ENCODE results near the gene SUV39H2. TPM values are rescaled to one million over a fixed set of nuclear protein-coding genes. Genes with fewer than 3 reads are reported as not detected.
"Not testable (repeated sequence)": the region's sequence is repeated elsewhere in the genome, so short reads cannot be mapped to it uniquely, and the experiment has no call there.

The SUV39H2 gene, protein sequence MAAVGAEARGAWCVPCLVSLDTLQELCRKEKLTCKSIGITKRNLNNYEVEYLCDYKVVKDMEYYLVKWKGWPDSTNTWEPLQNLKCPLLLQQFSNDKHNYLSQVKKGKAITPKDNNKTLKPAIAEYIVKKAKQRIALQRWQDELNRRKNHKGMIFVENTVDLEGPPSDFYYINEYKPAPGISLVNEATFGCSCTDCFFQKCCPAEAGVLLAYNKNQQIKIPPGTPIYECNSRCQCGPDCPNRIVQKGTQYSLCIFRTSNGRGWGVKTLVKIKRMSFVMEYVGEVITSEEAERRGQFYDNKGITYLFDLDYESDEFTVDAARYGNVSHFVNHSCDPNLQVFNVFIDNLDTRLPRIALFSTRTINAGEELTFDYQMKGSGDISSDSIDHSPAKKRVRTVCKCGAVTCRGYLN
- polyA plus RNA-seq (ENCODE audit: insufficient read length in 12 of 12), result 10 to 100 TPM in 9 of 12 donors, 1 to 10 TPM in 2, not detected in 1; 9.5 to 25.0 (median 15.7) TPM
- long read RNA-seq, donor 1, result 0 reads
- long read RNA-seq, donor 2, partial matches to known transcripts, result 0 of 8 reads
- long read RNA-seq, donor 2, other reads (novel, unspliced or antisense), result 0 of 8 reads
- long read RNA-seq, donor 3, partial matches to known transcripts, result 0 of 3 reads
- long read RNA-seq, donor 3, other reads (novel, unspliced or antisense), result 0 of 3 reads
- long read RNA-seq, donor 4, partial matches to known transcripts, result 0 of 2 reads
- long read RNA-seq, donor 4, other reads (novel, unspliced or antisense), result 0 of 2 reads
- long read RNA-seq, donor 5, result 0 reads
- long read RNA-seq, donor 6, result 0 reads
- long read RNA-seq, donor 7, result 0 reads
- long read RNA-seq, donor 8, transcript SUV39H2-205 (5 exons, 2,959 nt), result major isoform, 5 of 6 reads
- long read RNA-seq, donor 8, partial matches to known transcripts, result 0 of 6 reads
- long read RNA-seq, donor 8, other reads (novel, unspliced or antisense), result 0 of 6 reads
- long read RNA-seq, donor 9, partial matches to known transcripts, result 0 of 3 reads
- long read RNA-seq, donor 9, other reads (novel, unspliced or antisense), result 0 of 3 reads
- long read RNA-seq, donor 10, partial matches to known transcripts, result 0 of 2 reads
- long read RNA-seq, donor 10, other reads (novel, unspliced or antisense), result 0 of 2 reads
- long read RNA-seq, donor 11, partial matches to known transcripts, result 12 of 17 reads
- long read RNA-seq, donor 11, other reads (novel, unspliced or antisense), result 0 of 17 reads

- peak; percentile 94 for DNase-seq
Measured at GRCh38 chr10:14878266-14879123, at the start of gene SUV39H2. SUV39H2 (plus strand) TSS chr10:14878866; CDS start chr10:14878889, 23 bp downstream.

- no peak for DNase-seq
Measured at GRCh38 chr10:14833106-14833505, 45.6 kb upstream of the SUV39H2 start.

DNA sequence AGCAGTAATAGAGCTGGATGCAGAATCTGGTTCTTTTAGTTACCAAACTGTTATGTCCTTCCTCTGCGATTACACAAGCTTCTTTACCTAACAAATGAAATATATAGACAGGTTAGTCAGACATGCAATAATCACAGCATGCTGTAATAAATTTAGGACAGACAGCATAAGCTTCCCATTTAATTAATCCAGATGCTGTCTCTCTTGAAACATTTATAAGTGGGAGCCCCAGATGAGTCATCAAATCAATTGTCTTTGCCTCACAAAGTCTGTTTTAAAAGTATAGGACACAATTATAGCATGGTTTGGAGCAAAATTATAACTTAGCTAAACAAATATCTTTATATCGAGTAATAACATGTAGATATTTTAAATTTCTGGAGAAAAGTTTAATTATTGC lies 42.5 kb upstream of the SUV39H2 start:
- DNase-seq, result no peak

DNA sequence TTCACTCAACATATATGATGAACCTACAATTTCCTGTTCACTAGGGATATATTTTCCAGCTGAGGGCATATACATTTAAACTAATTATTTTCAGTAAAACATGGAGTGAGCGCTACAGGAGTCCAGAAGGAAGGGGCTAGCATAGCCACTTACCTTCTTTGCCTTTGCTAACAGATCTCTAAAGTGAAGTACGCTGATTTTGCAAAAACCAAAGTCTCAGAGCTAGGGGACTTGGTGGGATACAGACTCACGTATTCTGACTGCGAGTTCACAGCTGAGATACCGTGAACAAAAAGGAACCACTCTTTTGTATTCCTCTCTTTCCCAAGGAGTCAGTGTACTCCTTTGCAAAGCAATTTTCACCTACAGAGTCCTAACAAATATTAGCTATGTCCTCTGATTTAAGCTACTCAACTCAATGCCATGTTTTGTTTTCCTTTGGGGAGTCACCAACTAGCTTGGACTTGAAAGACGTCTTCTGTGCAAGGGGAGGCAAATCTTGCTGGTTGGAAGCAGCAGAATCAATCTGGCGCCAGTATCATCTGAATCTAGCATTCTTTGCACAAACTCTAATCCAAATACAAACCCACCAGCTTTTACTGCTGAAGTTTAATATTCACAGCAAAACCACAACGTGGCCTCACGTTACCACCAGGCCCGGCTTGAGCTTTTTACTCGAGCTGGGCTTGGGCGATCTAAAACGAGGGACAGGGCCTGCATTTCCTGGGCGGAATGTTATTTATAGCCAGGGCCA lies 41.5 kb upstream of the SUV39H2 start:
- no peak for DNase-seq

GRCh38 chr10:14837757-14838581 lies 40.7 kb upstream of the SUV39H2 start, which contains the start of the genes CDNF, HSPA14 and MSANTD7:
CDNF (minus strand) TSS chr10:14838037; CDS start chr10:14837946, 91 bp downstream.
HSPA14 (plus strand) TSS chr10:14838306; CDS start chr10:14838403, 97 bp downstream.
MSANTD7 (plus strand) TSS chr10:14838306; CDS start chr10:14842285, 3,979 bp downstream.
- DNase-seq, result peak; percentile 100

DNA sequence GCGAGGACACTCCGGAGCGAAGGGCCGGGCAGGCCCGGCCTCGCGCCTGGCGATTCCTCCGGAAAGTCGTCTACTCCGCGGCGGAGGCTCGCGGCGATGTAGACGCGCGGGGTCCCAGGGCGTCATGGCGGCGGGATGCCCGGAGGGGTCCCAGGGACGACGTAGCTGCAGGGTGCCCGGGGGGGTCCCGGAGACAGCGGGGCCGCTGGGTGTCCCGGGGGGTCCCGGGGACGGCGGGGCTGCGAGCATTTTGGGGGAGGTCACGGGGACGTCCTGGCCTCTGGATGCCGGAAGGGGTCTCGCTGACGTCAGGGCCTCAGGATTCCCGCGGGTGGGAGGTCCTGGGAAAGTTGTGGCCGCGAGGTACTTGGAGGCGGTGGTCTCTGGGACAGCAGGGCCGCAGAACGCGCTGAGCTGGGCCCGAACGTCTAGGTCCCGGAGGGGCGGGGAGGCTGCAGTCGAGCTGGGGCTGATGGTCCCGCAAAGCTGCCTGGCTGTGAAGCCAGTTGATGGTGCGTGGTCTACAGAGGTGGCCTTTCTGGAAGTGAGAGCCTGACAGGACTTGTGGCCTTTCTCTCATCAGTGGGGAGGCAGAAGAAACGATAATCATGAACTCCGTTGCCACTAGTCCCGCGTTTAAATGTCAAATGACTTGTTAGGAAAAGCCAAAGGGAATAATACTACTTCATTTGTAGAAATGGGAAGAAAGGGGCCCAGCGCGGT lies 39.9 kb upstream of the SUV39H2 start:
- DNase-seq, result peak; percentile 38

- DNase-seq, result no peak
Measured at GRCh38 chr10:14839305-14839695, 39.4 kb upstream of the SUV39H2 start.

GRCh38 chr10:14840178-14840577 lies 38.5 kb upstream of the SUV39H2 start:
- DNase-seq, result no peak

DNA sequence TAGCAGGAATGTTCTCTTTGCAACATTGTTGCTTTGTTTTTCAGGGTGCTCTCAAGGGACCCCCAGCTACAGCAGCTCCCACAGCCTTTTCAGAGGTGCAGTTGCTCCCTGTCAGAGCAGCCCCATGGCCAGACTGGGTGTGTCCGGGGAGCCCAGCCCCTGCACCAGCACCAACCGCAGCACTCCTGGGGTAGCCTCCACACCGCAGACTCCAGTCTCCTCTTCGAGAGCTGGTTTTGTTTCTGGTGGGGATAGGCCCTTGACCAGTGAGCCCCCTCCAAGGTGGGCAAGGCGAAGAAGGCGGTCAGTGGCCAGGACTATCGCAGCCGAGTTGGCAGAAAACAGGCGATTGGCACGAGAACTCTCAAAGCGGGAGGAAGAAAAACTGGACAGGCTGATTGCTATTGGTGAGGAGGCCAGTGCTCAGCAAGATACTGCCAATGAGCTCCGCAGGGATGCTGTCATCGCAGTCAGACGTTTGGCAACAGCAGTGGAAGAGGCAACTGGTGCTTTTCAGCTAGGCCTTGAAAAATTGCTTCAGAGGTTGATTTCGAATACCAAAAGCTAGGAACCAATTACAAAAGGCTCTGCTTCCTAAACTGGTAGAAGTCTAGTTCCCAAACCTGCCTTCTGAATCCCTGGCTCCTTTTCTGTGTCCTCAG lies 35.2 kb upstream of the SUV39H2 start:
- no peak for DNase-seq

GRCh38 chr10:14844948-14845347 lies 33.7 kb upstream of the SUV39H2 start:
- DNase-seq, result no peak

DNA sequence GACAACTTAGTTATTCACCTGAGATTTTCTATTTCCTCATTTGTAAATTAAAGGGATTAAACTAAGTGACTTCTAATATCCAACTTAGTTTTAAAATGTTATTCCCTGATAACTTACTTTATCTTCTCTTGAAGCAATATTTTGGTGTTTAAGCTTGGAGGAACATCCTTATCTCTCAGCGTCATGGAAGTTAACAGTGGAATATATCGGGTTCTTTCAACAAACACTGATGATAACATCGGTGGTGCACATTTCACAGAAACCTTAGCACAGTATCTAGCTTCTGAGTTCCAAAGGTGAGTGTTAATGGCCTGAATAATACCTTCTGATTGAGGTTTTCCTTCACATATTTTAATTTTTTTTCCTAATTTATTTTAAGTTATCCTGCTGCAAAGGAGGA lies 26.4 kb upstream of the SUV39H2 start:
- DNase-seq, result no peak

GRCh38 chr10:14855453-14855852 lies 23.2 kb upstream of the SUV39H2 start:
- DNase-seq, result no peak

DNA sequence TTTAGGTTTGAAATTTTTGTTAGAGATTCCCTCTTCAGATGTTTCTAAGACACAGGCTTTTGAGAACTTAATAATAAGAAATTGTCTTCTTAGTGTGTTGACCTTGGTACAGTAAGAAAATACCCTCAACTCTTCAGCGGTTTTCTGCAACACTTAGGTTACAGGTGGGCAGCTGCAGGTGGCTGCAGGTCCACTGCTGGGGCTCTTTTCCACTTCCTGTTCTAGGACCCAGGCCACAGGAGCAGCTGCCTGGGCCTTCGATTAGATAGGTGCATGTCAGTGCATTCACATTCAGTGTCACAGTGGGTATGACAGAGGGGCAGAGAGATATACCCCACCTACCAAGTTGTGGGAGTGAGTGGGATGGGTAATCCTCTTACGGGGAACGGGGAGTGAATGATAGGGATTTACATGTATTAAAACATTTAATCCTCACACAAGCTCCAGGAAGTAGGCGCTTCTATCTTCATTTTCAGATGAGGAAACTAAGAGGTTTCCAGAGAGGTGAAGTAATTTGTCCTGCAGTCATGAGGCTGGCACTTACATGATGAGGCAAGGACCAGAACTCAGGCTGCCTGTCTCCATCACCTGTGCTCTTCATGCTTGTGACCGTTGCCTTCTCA lies 20.2 kb upstream of the SUV39H2 start:
- DNase-seq, result no peak

DNA sequence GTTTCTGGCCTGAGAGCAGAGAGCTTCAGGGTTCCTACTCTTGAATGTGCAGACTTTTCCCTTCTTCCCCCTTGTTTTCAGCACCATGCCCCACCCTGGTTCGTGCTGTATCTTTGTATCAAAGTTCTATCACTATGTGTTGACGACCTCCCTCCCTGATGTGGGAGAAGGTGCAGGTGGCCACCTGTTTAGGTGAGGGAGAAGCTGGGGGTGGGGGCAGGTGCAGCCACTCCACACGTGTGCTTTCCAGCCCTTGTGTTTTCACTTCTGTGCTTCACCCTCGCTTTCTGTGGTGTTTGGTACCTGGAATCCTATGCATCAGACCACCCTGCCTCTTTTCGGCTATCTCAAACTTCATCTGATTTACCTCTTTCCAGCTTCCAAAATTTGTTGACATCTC lies 19.6 kb upstream of the SUV39H2 start:
- DNase-seq, result no peak

GRCh38 chr10:14859775-14860174 lies 18.9 kb upstream of the SUV39H2 start:
- DNase-seq, result no peak

GRCh38 chr10:14860791-14861190 lies 17.9 kb upstream of the SUV39H2 start:
- no peak for DNase-seq

DNA sequence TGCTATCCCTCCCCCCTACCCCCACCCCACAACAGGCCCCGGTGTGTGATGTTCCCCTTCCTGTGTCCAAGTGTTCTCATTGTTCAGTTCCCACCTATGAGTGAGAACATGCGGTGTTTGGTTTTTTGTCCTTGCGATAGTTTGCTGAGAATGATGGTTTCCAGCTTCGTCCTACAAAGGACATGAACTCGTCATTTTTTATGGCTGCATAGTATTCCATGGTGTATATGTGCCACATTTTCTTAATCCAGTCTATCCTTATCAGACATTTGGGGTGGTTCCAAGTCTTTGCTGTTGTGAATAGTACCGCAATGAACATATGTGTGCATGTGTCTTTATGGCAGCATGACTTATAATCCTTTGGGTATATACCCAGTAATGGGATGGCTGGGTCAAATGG lies 14.2 kb upstream of the SUV39H2 start:
- not testable (repeated sequence) for DNase-seq

All from muscle of arm (tissue), 14 donors.